ENCODE results near the gene PCGF3.
"Not testable (repeated sequence)": the region's sequence is repeated elsewhere in the genome, so short reads cannot be mapped to it uniquely, and the experiment has no call there.

PCGF3 gene

GRCh38 chr4:683982-684622, 21.5 kb upstream of the PCGF3 start:
- peak; percentile 37 for DNase-seq

- no peak for DNase-seq
These were observed 20.9 kb upstream of the PCGF3 start for GRCh38 chr4:684623-685327.

- DNase-seq = no peak
These were observed 19.8 kb upstream of the PCGF3 start for GRCh38 chr4:685679-686412.

- no peak for DNase-seq
These were observed 19.1 kb upstream of the PCGF3 start for GRCh38 chr4:686413-687040.

GRCh38 chr4:687048-687970, 18.3 kb upstream of the PCGF3 start:
- DNase-seq = peak; percentile 61

GRCh38 chr4:687971-688853, 17.4 kb upstream of the PCGF3 start:
- DNase-seq = no peak

GRCh38 chr4:688854-689681, 16.6 kb upstream of the PCGF3 start, which contains the start of gene SLC49A3:
TSS of gene SLC49A3 (minus strand) at chr4:689151. CDS start at chr4:689127, 24 bp downstream.
- DNase-seq = no peak

- no peak for DNase-seq
These were observed 15.9 kb upstream of the PCGF3 start for GRCh38 chr4:689723-690122.

GRCh38 chr4:692771-693554, 12.7 kb upstream of the PCGF3 start:
- DNase-seq = no peak

- DNase-seq = not testable (repeated sequence)
These were observed 11.2 kb upstream of the PCGF3 start for GRCh38 chr4:694341-694940.

- DNase-seq = no peak
These were observed 5.6 kb upstream of the PCGF3 start for GRCh38 chr4:699816-700580.

- no peak for DNase-seq
These were observed 4.9 kb upstream of the PCGF3 start for GRCh38 chr4:700587-701264.

GRCh38 chr4:702618-703048, 3.0 kb upstream of the PCGF3 start:
- no peak for DNase-seq

- DNase-seq = no peak
These were observed 2.1 kb upstream of the PCGF3 start for GRCh38 chr4:703336-704197.

GRCh38 chr4:704198-704891, 1.3 kb upstream of the PCGF3 start:
- no peak for DNase-seq

- no peak for DNase-seq
These were observed 708 bp upstream of the PCGF3 start for GRCh38 chr4:704971-705277.
